Stimulated activated CD8-positive, alpha-beta memory T cell treated with anti-CD3 and anti-CD28 coated beads, Interleukin-4, amount 100 ng/mL, for 48 hours (primary cell): ENCODE data around the gene FKBP7.
"Not testable (repeated sequence)": the region's sequence is repeated elsewhere in the genome, so short reads cannot be mapped to it uniquely, and the experiment has no call there.

Experiments used
- DNase-seq: peaks from one replicate; pipeline ENCODE4 v3.0.0-alpha.2; 2020

Gene FKBP7

DNA sequence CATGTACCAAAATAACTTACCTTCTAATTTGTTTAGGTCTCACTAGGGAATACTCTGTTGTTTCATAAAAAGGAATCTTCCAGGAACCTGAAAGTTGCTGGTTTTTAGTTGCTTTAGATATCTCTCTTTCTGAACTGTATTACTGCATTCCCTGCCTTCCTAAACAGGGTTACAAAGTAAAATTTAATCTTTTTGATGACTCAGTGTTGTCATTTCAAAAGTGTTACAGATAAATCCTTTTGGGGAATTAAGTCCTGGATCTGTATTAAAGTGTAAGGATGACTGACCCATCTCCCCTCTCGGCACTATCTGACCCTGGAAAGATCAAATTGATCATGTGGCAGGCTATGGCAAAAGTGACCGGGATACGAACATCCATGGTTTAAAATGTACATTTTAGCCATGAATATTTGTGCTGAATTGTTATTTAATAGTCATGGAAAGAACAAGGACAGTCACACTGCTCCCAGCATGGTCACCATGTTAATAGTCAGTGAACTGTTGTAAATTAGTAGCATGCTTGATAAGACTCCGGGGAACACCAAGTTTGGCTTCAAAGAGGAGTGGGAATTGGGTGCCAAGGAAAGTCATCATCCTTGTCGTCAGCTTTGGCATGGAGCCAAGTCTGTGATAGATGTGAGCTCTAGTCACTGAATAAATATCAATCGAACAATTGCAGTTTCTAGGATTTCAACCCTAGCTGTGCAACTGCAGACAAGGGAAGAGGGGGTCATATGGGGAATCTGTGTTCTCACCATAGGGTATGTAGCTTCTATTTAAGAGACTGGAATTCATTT, 6.0 kb upstream of the FKBP7 start:
- DNase-seq = no peak

DNA sequence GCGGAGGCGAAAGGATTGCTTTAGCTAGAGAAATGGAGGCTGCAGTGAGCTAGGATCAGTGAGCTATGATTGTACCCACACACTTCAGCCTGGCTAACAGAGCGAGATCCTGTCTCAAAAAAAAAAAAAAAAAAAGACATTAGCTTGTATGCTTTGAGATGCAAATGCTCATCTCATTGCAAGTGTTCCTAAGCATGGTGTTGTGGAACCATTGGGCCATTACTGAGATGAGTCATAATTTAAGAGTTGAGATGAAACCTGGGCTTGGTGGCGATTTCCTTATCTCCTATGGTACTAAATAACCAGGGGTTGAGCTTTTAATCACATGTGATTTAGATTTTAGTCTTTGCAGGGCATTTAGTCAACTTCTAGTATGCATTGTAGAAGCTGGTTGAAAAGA, 4.0 kb upstream of the FKBP7 start:
- DNase-seq = no peak

DNA sequence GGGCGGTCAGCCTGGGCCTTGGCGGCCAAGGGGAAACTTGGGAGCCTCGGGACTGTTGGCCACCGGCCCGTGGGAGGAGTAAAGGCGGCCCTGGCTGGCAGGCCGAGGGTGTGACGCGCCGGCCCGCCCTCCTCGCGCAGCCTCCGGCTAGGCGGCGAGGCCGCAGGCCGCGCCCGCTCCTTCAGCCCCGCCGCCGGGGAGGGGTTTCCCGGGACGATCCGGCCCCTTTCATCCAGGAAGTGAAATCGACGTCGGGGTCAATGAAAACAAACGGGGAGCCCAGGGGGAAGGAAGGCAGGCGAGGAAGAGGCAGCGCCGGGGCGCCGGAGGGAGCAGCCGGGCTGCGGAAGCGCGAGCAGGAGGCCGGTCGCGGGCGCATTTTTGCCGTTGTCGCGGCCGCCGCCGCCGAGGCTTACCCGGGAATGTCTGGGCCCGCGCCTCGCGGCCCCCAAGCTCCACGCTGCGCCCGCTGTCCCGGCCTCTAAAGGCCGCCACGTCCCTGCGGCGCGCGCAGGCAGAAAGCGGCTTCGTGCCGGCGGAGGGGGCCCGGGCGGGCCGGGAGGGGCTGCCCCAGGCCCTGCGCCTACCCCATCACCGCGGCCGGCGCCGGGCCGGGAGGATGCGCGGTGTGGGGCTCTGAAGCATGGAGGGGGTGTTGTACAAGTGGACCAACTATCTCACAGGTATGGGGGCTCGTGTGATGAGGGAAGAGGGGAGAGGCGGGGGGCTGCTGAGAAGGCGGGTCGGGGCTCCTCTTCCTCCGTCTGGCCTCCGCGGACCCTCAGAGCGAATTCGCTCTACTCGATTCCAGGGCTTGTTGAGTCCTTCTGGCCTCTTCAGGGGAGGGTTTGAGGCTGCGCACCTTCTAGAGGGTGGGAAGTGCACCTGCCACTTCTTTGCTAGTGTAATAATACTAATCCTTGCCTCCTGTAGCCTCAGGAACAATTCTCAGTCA, 2.1 kb upstream of the FKBP7 start, which contains the start of gene PLEKHA3:
Gene PLEKHA3 (plus strand): TSS at position 231 of the 955 bp plus-strand sequence. CDS start 413 bp downstream, at position 644.
- DNase-seq = peak; percentile 86

DNA sequence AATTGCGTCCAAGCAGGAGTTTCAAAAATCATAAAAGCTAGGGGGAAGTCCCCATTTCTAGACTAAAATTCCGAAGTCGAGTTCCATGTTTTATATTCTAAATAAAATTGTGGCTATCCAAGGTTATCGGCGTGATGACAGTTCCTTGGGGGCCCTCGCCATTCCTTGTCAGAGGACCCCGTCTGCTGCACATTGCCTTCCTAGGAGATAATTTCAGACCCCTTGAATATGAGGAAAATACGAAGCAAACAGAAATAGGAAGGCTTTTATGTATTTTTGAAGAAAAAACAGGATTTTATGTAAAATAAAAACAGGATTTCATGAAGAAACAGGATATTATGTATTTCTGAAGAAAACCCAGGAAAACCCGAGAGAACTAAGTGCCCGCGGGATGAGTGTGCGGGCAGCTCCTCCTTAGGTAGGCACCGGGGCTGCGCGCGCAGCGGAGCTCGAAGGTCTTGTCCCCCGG, 1.4 kb upstream of the FKBP7 start:
- DNase-seq = no peak

DNA sequence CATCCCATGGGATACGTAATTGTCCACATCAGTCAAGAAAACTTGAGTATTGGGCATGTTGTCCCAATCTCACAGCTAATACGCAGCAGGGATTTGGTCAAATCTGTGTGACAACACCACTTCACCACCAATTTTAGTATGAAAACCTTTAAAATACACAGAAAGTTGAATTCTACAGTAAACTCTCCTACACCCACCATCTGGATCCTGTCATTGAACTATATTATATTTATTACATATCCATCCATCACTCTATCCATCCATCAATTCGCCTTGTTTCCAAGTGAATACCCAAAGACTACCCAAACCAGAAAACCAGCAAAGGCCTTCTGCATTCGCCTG, 846 bp upstream of the FKBP7 start:
- no peak for DNase-seq

DNA sequence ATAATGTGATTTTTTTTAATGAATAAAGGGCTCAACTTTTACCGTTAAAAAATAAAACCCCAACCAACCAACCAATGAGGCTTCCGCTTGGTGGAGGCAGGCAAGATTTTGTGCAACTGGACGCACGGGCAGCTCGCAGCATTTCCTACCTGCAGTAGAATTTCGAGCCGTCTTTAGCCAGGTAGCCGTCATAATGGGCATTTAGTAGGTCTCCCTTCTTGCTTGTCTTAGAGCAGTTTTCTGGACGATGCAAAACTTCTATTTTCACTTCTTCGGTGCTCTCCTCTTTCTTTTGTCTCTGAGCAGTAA, 316 bp downstream of the FKBP7 start:
- DNase-seq = peak; percentile 38

DNA sequence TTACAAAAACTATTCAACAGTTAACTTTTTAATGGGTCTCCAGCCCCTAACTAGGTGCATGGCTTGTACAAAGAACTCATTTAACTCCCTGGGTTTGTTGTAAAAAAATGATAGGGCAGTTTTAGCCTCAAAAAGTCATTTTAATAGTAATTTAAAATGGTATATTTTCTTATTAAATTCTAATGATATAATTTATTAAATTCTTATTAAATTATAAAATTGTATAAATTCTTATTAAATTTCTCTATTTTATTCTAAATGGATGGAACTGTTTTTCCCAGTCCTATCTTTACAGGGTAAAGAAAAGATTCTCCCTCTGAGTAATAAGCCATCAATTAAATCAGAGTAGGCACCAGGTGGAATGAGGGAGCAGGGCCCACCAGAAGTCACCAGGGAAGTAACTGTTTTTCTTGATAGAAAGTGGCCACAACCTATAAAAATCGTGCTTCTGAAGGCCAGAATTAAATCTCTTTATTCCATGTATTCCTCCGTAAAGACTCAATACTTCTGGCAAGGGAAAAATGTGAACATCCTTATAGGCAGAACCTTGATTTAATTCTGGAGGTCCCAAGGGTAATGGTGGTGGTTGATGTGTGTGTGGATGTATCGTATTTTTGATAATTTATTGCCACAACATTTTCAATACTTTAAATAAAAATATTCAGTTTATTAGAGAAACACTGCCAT, 814 bp downstream of the FKBP7 start:
- DNase-seq = no peak

DNA sequence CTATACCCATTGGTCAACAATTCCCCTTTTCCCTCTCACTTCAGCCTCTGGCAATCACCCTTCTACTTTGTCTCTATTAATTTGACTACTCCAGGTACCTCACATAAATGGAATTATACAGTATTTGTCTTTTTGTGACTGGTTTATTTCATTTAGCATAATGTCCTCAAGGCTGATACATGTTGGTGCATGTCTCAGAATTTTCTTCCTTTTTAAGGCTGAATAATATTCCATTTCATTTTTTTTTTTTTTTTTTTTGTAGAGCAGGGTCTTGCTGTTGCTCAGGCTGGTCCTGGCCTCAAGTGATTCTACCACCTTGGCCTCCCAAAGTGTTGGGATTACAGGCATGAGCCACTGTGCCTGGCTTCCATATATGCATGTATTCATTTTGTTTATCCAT, 1.9 kb downstream of the FKBP7 start:
- DNase-seq = no peak

DNA sequence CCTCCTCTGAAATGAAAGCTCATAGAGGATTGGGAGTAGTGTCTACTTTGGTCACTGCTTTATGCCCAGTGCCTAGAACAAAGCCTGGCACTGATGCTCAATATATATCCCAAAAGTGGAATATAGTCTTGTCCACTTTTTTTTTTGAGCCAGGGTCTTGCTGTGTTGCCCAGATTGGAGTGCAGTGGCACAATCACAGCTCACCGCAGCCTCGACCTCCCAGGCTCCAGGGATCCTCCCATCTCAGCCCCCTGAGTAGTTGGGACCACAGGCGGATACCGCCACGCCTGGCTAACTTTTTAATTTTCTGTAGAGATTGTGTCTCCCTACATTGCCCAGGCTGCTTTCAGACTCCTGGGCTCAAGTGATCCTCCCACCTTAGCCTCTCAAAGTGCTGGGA, 3.8 kb downstream of the FKBP7 start:
- DNase-seq = no peak

DNA sequence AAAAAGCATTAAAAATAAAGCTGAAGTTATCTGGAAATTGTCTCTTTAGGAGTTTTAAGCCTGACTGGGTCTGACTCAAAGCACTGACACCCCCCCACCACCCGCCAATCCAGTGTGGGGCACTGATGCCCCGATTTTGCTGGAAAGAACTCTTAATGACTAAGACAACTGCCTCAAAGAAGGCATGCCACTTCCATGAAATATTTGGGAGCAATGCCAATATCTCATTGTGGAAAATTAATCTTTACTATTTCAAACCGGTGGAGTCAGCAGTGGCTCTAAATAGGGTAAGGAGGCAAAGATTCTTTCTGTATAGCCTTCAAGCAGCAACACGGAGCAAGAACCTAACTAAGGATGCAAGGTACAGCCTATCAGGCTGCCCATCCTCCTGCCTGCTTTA, 4.5 kb downstream of the FKBP7 start:
- DNase-seq = no peak

DNA sequence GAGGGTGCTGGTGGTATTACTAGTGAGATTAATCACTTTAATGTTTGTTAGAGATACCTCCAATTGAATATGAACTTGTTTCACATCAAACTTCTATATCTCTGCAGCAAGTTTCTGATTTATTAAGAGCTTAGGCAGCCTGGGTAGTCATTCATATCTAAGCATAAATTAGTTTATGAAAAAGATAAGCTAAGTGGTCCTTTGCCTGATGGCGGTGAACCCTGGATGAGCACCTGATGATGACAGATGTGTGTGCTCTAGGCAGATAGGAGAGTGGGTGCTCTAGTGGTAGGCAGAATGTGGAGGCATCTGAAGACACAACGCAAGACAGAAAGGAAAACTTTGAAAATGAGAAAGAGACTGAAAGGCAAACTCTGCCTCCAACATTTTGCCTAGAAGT, 5.0 kb downstream of the FKBP7 start:
- DNase-seq = no peak

DNA sequence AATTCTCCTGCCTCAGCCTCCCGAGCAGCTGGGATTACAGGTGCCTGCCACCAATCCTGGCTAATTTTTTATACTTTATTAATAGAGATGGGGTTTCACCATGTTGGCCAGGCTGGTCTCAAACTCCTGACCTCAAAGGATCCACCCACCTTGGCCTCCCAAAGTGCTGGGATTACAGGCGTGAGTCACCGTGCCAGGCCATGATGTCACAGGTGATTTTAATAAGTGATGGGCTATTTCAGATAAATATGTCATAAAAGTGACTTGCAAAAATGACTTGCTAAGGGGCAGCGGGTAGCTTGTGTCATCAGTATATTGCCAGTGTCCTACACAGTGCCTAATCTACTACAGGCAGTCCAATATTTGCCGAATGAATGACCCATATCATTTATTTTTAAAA, 7.1 kb downstream of the FKBP7 start:
- DNase-seq = not testable (repeated sequence)

DNA sequence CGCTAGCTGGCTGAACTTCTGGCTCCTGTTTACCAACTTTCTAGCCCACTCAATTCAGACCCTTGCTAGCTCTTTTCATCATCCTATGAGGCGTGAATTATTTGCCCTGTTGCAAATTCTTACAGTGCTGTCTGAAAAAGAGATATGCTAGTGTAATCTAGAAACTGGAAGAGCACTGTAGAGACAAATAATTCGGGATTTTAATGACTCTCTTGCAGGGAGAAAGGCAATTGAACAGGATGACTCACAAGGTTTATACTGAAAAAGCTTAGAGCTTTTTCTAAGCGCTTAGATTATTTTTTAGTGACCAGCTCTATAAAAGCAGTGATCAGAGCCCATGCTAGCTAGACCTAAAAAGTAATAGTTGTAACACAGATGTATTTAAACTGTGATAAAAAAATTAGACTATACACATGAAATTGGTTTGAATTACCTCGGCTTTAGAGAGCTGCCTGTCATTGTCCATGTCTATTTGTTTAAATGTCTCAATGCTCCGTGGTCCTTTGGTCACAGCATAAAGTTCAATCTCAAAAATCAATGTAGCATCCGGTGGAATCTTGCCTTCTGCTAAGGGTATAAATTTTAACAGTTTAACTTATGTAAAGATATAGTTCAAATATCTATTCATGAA, 9.1 kb downstream of the FKBP7 start:
- DNase-seq = no peak

DNA sequence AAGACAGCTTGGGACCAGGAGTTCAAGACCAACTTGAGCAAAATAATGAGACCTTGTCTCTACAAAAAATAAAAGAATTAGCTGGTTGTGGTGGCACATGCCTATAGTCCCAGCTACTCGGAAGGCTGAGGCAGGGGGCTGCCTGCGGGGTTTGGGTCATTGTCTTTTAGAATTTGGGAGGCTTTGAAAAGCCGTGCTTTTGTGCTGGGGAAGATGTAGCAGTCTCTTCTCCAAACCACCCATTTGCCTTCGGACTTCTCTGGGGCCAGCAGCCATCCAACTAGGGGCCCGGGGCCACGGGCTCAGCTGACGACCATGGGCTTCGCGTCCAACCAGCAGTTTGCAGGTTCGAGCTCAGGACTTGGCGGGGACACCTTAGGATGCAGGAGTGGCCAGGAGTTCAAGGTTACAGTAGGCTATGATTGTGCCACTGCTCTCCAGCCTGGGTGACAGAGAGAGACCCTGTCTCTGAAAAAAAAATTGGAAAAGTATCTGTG, 21.0 kb downstream of the FKBP7 start:
- no peak for DNase-seq

DNA sequence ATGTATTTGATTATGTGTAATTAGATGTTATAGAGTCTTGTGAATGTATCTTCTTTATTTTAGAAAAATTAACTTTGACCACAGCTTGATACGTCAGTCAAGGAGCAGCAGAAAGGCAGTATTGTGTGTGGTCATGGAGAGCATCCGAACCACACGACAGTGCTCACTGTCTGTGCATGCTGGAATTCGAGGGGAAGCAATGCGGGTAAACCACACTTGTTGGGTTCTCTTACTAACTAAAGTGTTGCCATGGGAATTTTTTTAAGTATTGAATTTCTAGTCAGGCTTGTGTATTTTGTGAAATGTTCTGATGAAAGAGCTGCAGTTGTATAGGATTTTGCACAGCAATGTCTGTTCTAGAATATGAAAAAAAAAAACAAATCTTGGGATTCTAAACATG, 22.5 kb downstream of the FKBP7 start:
- no peak for DNase-seq

DNA sequence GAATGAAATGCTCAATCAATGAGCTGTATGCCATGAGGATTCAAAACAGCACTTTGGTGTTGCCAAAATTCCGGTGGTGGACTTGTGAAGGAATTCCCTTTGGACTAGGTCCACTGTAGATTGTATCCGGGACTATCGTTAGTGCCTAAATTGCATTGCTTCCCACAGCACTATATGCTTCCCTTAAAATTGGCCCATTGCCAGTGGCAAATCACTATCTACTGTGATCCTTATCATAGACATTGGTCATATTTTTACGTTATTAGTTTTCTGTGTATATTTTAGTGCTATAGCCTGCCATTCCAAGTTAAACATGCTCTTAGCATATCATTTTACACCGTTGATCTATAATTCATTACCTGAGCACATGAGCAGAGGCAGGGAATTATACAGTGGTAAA, 25.5 kb downstream of the FKBP7 start:
- DNase-seq = no peak

DNA sequence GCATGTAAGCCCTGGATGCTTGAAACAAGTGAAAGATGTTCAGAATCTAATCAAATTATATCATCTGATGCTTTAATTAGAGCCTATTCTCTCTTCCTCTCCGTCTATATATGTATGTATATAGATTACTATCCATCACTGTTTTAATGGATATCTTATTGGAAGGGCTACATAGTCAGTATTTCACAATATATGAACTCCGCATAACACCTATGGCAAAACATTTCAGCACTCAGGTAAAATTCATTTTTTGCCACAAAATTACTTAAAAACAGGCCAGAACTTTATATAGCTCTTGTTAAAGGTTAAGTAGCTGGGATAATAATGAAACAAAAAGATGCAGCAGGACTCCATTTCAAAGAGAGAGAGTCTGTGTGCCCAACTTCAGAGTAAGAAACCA, 26.1 kb downstream of the FKBP7 start:
- DNase-seq = no peak

DNA sequence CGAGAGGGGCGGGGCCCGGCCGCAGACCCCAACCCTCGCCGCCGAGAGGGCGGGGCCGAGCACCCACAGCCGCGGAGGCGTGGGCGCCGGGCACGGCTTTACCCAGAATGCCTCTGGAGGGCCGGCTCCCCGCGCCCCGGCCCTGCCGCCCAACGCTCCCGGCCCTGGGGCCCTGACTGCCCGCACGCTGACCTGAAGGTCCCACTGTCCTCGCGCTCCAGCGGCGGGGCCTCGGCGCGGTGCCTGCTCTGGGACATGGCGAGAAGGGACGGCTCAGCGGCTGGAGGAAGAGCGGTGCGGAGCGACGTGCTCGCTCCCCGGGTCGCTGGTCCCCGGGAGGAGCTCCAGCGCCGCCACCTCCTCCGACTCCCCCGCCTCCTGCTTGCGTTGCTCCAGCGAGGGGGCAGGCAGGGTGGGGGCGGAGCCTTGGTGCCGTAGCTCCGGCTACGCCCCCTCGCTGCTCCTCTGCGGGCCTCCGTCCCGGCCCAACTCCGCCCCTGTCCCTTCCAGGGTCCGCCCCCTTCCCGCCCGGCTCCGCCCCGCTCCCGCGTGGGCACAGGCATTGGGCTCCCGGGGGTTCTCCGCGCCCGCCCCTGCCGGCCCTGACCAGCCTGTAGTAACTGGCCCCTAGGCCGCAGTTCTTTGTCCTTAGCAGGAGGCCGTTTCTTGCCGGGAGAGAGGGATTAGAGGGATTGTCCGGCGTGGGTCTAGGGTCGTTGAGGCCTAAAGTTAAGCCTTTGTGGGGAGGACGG, 27.4 kb downstream of the FKBP7 start, which contains the start of the genes PJVK and PRKRA:
Gene PJVK (plus strand): TSS at position 605 of the 752 bp plus-strand sequence. CDS start 2,032 bp downstream, outside the sequence.
Gene PRKRA (minus strand): TSS at position 402 of the 752 bp plus-strand sequence. CDS start 145 bp downstream, at position 257.
- peak; percentile 98 for DNase-seq

DNA sequence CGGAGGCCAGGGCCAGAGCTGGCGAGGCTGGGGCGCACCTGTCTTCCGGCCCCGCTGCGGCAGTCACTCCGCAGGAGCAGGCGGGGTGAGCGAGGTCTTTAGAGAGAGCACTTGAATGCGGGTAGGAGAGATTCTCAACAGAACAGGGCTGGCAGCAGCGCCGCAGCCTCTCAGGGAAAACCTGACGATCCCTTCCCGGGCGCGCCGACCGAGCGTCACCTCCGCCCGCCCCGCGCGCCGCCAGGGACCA, 28.0 kb downstream of the FKBP7 start:
- no peak for DNase-seq

DNA sequence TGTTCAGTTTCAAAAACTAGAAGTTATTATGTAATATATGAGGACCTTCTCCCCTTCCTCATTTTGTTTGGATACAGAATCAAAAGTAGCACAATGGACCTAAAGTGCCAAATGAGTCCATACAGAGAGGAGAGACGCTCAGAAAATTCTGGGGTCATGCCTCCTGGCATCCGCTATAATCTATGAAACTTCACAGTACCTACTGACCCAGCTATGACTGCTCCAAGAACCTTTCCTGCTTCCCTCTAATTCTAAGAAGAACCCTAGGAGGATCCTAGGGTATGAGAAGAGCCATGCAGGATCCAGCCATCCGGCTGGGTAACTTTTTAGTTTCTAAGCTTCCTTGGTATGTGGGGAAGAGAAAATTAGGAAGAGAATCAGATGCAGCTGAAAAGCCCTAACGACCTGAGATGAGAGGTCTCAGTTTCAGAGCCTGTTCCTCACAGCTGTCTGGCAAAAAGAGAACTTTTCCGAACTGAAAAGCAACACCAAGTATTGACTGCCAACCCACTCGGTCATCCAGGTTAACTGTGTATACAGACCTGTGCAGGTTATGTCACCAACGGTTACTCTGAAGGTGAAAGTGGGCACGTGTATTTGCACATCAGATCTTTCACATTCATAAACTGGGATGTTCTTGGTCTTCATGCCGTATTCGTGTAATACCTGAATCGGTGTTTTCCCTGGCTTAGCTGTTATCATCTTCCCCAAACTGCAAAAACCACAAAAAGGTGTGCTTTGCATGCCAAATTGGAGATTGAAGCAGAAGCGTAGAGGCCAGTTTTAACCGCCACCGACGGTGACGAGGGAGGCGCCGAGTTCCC, 28.5 kb downstream of the FKBP7 start:
- DNase-seq = no peak
